GM13977 (cell line): Measurements from ENCODE around the gene DENND1A.
"Not testable (repeated sequence)": the region's sequence is repeated elsewhere in the genome, so short reads cannot be mapped to it uniquely, and the experiment has no call there.

Experiments used
- DNase-seq: peaks from one replicate; pipeline ENCODE4 v3.0.0; 2012; ENCODE audit warnings: low spot score
- CTCF ChIP-seq: IDR thresholded peaks from 2 replicates; pipeline ENCODE4 v1.5.1; 2012; ENCODE audit warnings: mild to moderate bottlenecking, control low read depth; ENCODE audit not compliant: insufficient read depth; ENCODE audit errors: extremely low read depth, missing control alignments
- in situ Hi-C: fragments of 300-500 bp; cut with MboI; formaldehyde crosslinking; loops from one replicate; pipeline ENCODE4 v1.12.0; 2022; ENCODE audit warnings: low sequenced_read_pairs, low pct_unique_long_range_greater_than_20kb, mixed read lengths, inconsistent platforms; ENCODE audit not compliant: unreplicated experiment

Gene DENND1A

GRCh38 chr9:123637945-123638634 is 291.8 kb downstream of the DENND1A start:
- no peak for TF ChIP-seq CTCF
- in situ Hi-C loops: no loop called here
- DNase-seq: no peak

GRCh38 chr9:123637606-123637944 is 292.4 kb downstream of the DENND1A start:
- in situ Hi-C loops: no loop called here
- DNase-seq: no peak
- no peak for TF ChIP-seq CTCF

GRCh38 chr9:123636805-123637204 is 293.1 kb downstream of the DENND1A start:
- DNase-seq, in situ Hi-C loops: not testable (repeated sequence)

GRCh38 chr9:123631862-123632261 is 298.1 kb downstream of the DENND1A start:
- TF ChIP-seq CTCF: no peak
- DNase-seq: no peak
- in situ Hi-C loops: no loop called here

- no peak for TF ChIP-seq CTCF
- in situ Hi-C loops: no loop called here
- no peak for DNase-seq
These were observed 299.7 kb downstream of the DENND1A start for GRCh38 chr9:123630233-123630632.

GRCh38 chr9:123629531-123629930 is 300.4 kb downstream of the DENND1A start:
- in situ Hi-C loops: no loop called here
- DNase-seq: no peak
- no peak for TF ChIP-seq CTCF

- TF ChIP-seq CTCF: no peak
- DNase-seq: no peak
- in situ Hi-C loops: no loop called here
These were observed 307.1 kb downstream of the DENND1A start for GRCh38 chr9:123622711-123623241.
